PFSK-1 (cell line): ENCODE data around the gene CCL18.

Source experiments
- FOXP2 ChIP-seq: optimal IDR thresholded peaks from 2 replicates; pipeline ENCODE3; 2011; ENCODE audit warnings: borderline replicate concordance, control low read depth, inconsistent platforms; ENCODE audit not compliant: insufficient read depth; ENCODE audit errors: extremely low read length, extremely low read depth
- POLR2AphosphoS5 ChIP-seq: IDR thresholded peaks from 2 replicates; pipeline ENCODE4 v1.6.1; 2012; ENCODE audit warnings: low read depth, mild to moderate bottlenecking, control low read depth, low read length, moderate library complexity
- REST ChIP-seq, 2 experiments: IDR thresholded peaks; 2 replicates each; pipeline versions ENCODE4 v1.6.1 to v1.8.0; 2011 to 2012; ENCODE audit warnings: low read depth in 2 of 2, low read length in 2 of 2, control low read depth in 1 of 2, inconsistent platforms in 1 of 2, mild to moderate bottlenecking in 1 of 2, moderate library complexity in 1 of 2; ENCODE audit not compliant: insufficient read depth in 1 of 2
- SIN3A ChIP-seq: IDR thresholded peaks from 2 replicates; pipeline ENCODE4 v1.6.1; 2012; ENCODE audit warnings: mild to moderate bottlenecking, low read length, moderate library complexity, borderline replicate concordance; ENCODE audit not compliant: insufficient read depth
- TAF1 ChIP-seq: IDR thresholded peaks from 2 replicates; pipeline ENCODE4 v1.6.1; 2012; ENCODE audit warnings: low read length, control low read depth, borderline replicate concordance; ENCODE audit not compliant: insufficient read depth

GRCh38 chr17:36118477-36119353, 54.6 kb downstream of the CCL18 start:
- no peak for TF ChIP-seq TAF1
- no peak for TF ChIP-seq POLR2AphosphoS5
- TF ChIP-seq SIN3A = no peak
- TF ChIP-seq REST (IDR thresholded peaks at IDR 0.05; ENCODE audit: insufficient read depth in 1 of 2, low read depth in 2 of 2, low read length in 2 of 2) = no peak
- TF ChIP-seq FOXP2 = no peak
